ENCODE measurements around the gene TMEM132C.

The TMEM132C gene

DNA sequence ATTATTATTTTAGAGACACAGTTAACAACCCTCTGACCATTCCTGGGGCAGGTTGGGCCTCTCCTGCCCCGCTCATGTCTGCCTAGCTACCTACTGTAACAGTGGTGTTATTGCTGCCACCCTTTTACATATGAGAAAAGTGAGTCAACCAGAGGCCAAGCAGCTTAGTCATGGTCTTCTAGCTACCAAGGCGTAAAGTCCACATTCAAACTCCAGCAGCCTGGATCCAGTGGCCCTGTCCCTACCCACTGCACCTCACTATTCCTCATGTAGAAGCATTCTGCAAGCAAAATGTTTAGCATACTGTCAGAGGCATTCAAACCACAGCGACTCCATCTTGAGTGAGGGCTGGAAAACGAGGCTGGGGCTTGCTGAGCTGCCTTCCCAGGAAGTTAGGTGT is 461.0 kb downstream of the TMEM132C start:
- no peak overlapping the region for H3K4me3 ChIP-seq (ENCODE audit: low read depth, low read length)
- no peaks in the 10 kb centered on the region for H3K9me3 ChIP-seq (ENCODE audit: control insufficient read depth, insufficient read depth, low read depth, low read length)
- no peaks in the 10 kb centered on the region for H3K36me3 ChIP-seq (ENCODE audit: control insufficient read depth in 2 of 2, insufficient read depth in 1 of 2, low read length in 2 of 2)
- TF ChIP-seq ZNF10 (tag by site-specific recombination; IDR thresholded peaks at IDR 0.05) (no peak), KLF7 (tag by site-specific recombination; IDR thresholded peaks at IDR 0.05; ENCODE audit: borderline replicate concordance) (no peak), ZNF626 (tag by site-specific recombination; IDR thresholded peaks at IDR 0.05) (no peak), ZBTB44 (tag by site-specific recombination; IDR thresholded peaks at IDR 0.05) (no peak), ZBTB48 (tag by site-specific recombination; IDR thresholded peaks at IDR 0.05) (no peak), ZNF449 (tag by site-specific recombination; IDR thresholded peaks at IDR 0.05) (no peak), PRDM1 (tag by site-specific recombination; IDR thresholded peaks at IDR 0.05) (no peak), ZSCAN4 (tag by site-specific recombination; IDR thresholded peaks at IDR 0.05) (no peak), ZNF521 (tag by site-specific recombination; IDR thresholded peaks at IDR 0.05) (no peak), ZNF19 (tag by site-specific recombination; IDR thresholded peaks at IDR 0.05; ENCODE audit: low read depth) (no peak), ZNF37A (tag by site-specific recombination; IDR thresholded peaks at IDR 0.05) (no peak), INSM2 (tag by site-specific recombination; IDR thresholded peaks at IDR 0.05) (no peak), ZNF701 (tag by site-specific recombination; IDR thresholded peaks at IDR 0.05) (no peak), ZNF223 (tag by site-specific recombination; IDR thresholded peaks at IDR 0.05) (no peak), ZNF639 (tag by site-specific recombination; IDR thresholded peaks at IDR 0.05) (no peak), ZNF311 (tag by site-specific recombination; IDR thresholded peaks at IDR 0.05; ENCODE audit: borderline replicate concordance) (no peak)
- TF ChIP-seq, protein P1, sequence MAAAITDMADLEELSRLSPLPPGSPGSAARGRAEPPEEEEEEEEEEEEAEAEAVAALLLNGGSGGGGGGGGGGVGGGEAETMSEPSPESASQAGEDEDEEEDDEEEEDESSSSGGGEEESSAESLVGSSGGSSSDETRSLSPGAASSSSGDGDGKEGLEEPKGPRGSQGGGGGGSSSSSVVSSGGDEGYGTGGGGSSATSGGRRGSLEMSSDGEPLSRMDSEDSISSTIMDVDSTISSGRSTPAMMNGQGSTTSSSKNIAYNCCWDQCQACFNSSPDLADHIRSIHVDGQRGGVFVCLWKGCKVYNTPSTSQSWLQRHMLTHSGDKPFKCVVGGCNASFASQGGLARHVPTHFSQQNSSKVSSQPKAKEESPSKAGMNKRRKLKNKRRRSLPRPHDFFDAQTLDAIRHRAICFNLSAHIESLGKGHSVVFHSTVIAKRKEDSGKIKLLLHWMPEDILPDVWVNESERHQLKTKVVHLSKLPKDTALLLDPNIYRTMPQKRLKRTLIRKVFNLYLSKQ (tag by site-specific recombination; IDR thresholded peaks at IDR 0.05; ENCODE audit: borderline replicate concordance) = no peak
- no peak overlapping the region for H3K27ac ChIP-seq (ENCODE audit: extremely low read depth, low read depth, low read length)
- ChIA-PET POLR2A (no interaction called here), CTCF (no interaction called here)
- no peaks in the 10 kb centered on the region for H3K4me1 ChIP-seq (ENCODE audit: control insufficient read depth, insufficient read depth, low read length)

Measured in HEK293 (cell line).